H1 (cell line): Measurements from ENCODE around the gene CAMKK2. TPM values are rescaled to one million over a fixed set of nuclear protein-coding genes. Genes with fewer than 3 reads are reported as not detected.

ENCODE experiments used
- CTCF ChIA-PET: fragments of 300-600 bp; sonication (Branson Sonifier 250); formaldehyde crosslinking; loops from one replicate; lab custom pipeline; 2021; ENCODE audit not compliant: partially characterized antibody; lab: Charles Lee
- POLR2A ChIA-PET: fragments of 300-600 bp; sonication (Branson Sonifier 250); formaldehyde crosslinking; loops from one replicate; lab custom pipeline; 2021; ENCODE audit warnings: inconsistent platforms; ENCODE audit not compliant: partially characterized antibody; lab: Charles Lee
- DNase-seq, 2 experiments: peaks; one replicate each; pipeline versions ENCODE4 v3.0.0 to v3.0.0-alpha.2; 2010 to 2022; ENCODE audit warnings: low spot score in 2 of 2, low read depth in 1 of 2, mixed read lengths in 1 of 2
- FAIRE-seq: peaks from 2 replicates; lab custom pipeline; 2011; peaks lifted over from hg19 to GRCh38; lab: Jason Lieb, UNC
- H2AFZ ChIP-seq: 2 replicates; pipeline ENCODE4 v1.8.1; 2012; ENCODE audit warnings: low read length, inconsistent platforms
- H2AK5ac ChIP-seq: 2 replicates; pipeline ENCODE4 v1.6.1; 2013; ENCODE audit warnings: low read depth, low read length
- H2BK120ac ChIP-seq: replicated peaks from 2 replicates; pipeline ENCODE3; 2013; ENCODE audit warnings: low read depth, low read length, inconsistent platforms
- H2BK12ac ChIP-seq: 2 replicates; pipeline ENCODE4 v1.6.1; 2013; ENCODE audit warnings: low read depth, low read length
- H2BK15ac ChIP-seq: 2 replicates; pipeline ENCODE4 v1.6.1; 2013; ENCODE audit warnings: low read length
- H2BK20ac ChIP-seq: 2 replicates; pipeline ENCODE4 v1.6.1; 2013; ENCODE audit warnings: low read length
- H2BK5ac ChIP-seq: 2 replicates; pipeline ENCODE4 v1.6.1; 2013; ENCODE audit warnings: low read depth, low read length
- H3K14ac ChIP-seq: 2 replicates; pipeline ENCODE4 v1.6.1; 2013; ENCODE audit warnings: inconsistent platforms; ENCODE audit not compliant: insufficient read length
- H3K18ac ChIP-seq: 2 replicates; pipeline ENCODE4 v1.6.1; 2013; ENCODE audit warnings: low read length; ENCODE audit errors: extremely low read depth
- H3K23ac ChIP-seq: 2 replicates; pipeline ENCODE4 v1.6.1; 2013; ENCODE audit warnings: inconsistent platforms; ENCODE audit not compliant: insufficient read length
- H3K23me2 ChIP-seq: 2 replicates; pipeline ENCODE4 v1.6.1; 2013; ENCODE audit warnings: low read depth, low read length
- H3K27ac ChIP-seq: 2 replicates; pipeline ENCODE4 v1.6.1; 2011; ENCODE audit warnings: low read depth, low read length, inconsistent platforms
- H3K27me3 ChIP-seq, 4 experiments: replicated peaks in 1 of 4; 1 replicate in 1 of 4; 2 replicates in 3 of 4; pipeline versions ENCODE4 v1.6.1 to v1.8.1; 2011 to 2013; ENCODE audit warnings: low read length in 3 of 4, mild to moderate bottlenecking in 3 of 4, inconsistent platforms in 2 of 4, mixed read lengths in 2 of 4, moderate library complexity in 1 of 4; ENCODE audit not compliant: control insufficient read depth in 3 of 4, insufficient read depth in 3 of 4; ENCODE audit errors: extremely low read depth in 1 of 4
- H3K36me3 ChIP-seq, 4 experiments: 2 replicates each; pipeline versions ENCODE4 v1.6.1 to v1.8.1; 2011 to 2013; ENCODE audit warnings: mild to moderate bottlenecking in 4 of 4, low read length in 3 of 4, moderate library complexity in 2 of 4, control low read depth in 1 of 4, inconsistent platforms in 1 of 4; ENCODE audit not compliant: insufficient read depth in 4 of 4, control insufficient read depth in 2 of 4
- H3K4ac ChIP-seq: replicated peaks from 2 replicates; pipeline ENCODE3; 2013; ENCODE audit warnings: low read length, low read depth, mixed read lengths, inconsistent platforms; ENCODE audit not compliant: insufficient read length
- H3K4me1 ChIP-seq, 4 experiments: replicated peaks in 1 of 4; 1 replicate in 1 of 4; 2 replicates in 3 of 4; pipeline versions ENCODE4 v1.6.1 to v1.8.1; 2011 to 2013; ENCODE audit warnings: low read length in 3 of 4, inconsistent platforms in 2 of 4, mixed read lengths in 1 of 4; ENCODE audit not compliant: insufficient read depth in 4 of 4, control insufficient read depth in 3 of 4
- H3K4me2 ChIP-seq, 2 experiments: 2 replicates each; pipeline versions ENCODE4 v1.6.1 to v1.8.1; 2011 to 2013; ENCODE audit warnings: low read depth in 2 of 2, low read length in 2 of 2, control low read depth in 1 of 2, inconsistent platforms in 1 of 2, mild to moderate bottlenecking in 1 of 2; ENCODE audit not compliant: insufficient read depth in 1 of 2
- H3K4me3 ChIP-seq, 4 experiments: fragments of 200-600, 300-600 bp in 1 of 4; sonication (generic), shearing (Covaris generic), sonication (Bioruptor Twin) in 1 of 4; 2 replicates each; pipeline versions ENCODE4 v1.5.1 to v1.8.1; 2011 to 2016; ENCODE audit warnings: low read length in 4 of 4, low read depth in 3 of 4, control low read depth in 2 of 4, inconsistent platforms in 2 of 4, mild to moderate bottlenecking in 2 of 4, mixed read lengths in 1 of 4, moderate library complexity in 1 of 4; ENCODE audit not compliant: insufficient read depth in 2 of 4; ENCODE audit errors: extremely low read depth in 1 of 4
- H3K56ac ChIP-seq: replicated peaks from 2 replicates; pipeline ENCODE3; 2013; ENCODE audit warnings: low read depth, mild to moderate bottlenecking, mixed read lengths, low read length, inconsistent platforms; ENCODE audit not compliant: insufficient read length
- H3K79me1 ChIP-seq: 2 replicates; pipeline ENCODE4 v1.6.1; 2013; ENCODE audit warnings: low read depth, low read length, control low read depth
- H3K79me2 ChIP-seq, 2 experiments: 2 replicates each; pipeline versions ENCODE4 v1.6.1 to v1.8.1; 2012 to 2013; ENCODE audit warnings: low read length in 2 of 2, mild to moderate bottlenecking in 2 of 2, inconsistent platforms in 1 of 2; ENCODE audit not compliant: insufficient read depth in 2 of 2, control insufficient read depth in 1 of 2
- H3K9ac ChIP-seq, 4 experiments: replicated peaks in 1 of 4; 1 replicate in 1 of 4; 2 replicates in 3 of 4; pipeline versions ENCODE4 v1.6.1 to v1.8.1; 2011 to 2013; ENCODE audit warnings: low read depth in 3 of 4, low read length in 3 of 4, control low read depth in 2 of 4, mild to moderate bottlenecking in 2 of 4, moderate library complexity in 2 of 4, inconsistent platforms in 1 of 4; ENCODE audit errors: extremely low read depth in 1 of 4
- H3K9me3 ChIP-seq, 2 experiments: 2 replicates each; pipeline versions ENCODE4 v1.6.1 to v1.8.1; 2012 to 2013; ENCODE audit warnings: mild to moderate bottlenecking in 2 of 2, moderate library complexity in 2 of 2, control low read depth in 1 of 2, inconsistent platforms in 1 of 2, low read depth in 1 of 2, low read length in 1 of 2, mixed read lengths in 1 of 2; ENCODE audit not compliant: insufficient read depth in 2 of 2
- H4K20me1 ChIP-seq, 2 experiments: replicated peaks in 1 of 2; 2 replicates each; pipeline versions ENCODE3 to v1.8.1; 2011 to 2013; ENCODE audit warnings: inconsistent platforms in 2 of 2, low read length in 2 of 2, mild to moderate bottlenecking in 1 of 2; ENCODE audit not compliant: insufficient read depth in 2 of 2, control insufficient read depth in 1 of 2
- H4K5ac ChIP-seq: 2 replicates; pipeline ENCODE4 v1.6.1; 2013; ENCODE audit warnings: low read length, low read depth, mixed read lengths, inconsistent platforms; ENCODE audit not compliant: insufficient read length
- H4K8ac ChIP-seq: 2 replicates; pipeline ENCODE4 v1.8.0; 2013; ENCODE audit warnings: mild to moderate bottlenecking, moderate library complexity, low read length, inconsistent platforms; ENCODE audit not compliant: insufficient read depth; ENCODE audit errors: extremely low read depth
- H4K91ac ChIP-seq: replicated peaks from 2 replicates; pipeline ENCODE3; 2013; ENCODE audit warnings: low read length, mixed read lengths, inconsistent platforms; ENCODE audit not compliant: insufficient read length
- BACH1 ChIP-seq: IDR thresholded peaks from 2 replicates; pipeline ENCODE4 v1.6.1; 2012; ENCODE audit warnings: low read length, improper control_type of control experiment
- BCL11A ChIP-seq, 2 experiments: IDR thresholded peaks; one replicate each; pipeline ENCODE4 v1.6.1; 2011; ENCODE audit warnings: low read depth in 2 of 2, low read length in 2 of 2, mild to moderate bottlenecking in 2 of 2
- EGR1 ChIP-seq: IDR thresholded peaks from 2 replicates; pipeline ENCODE4 v1.6.1; 2011; ENCODE audit warnings: low read depth, low read length, borderline replicate concordance
- EP300 ChIP-seq, 2 experiments: IDR thresholded peaks; 1 replicate in 1 of 2; 2 replicates in 1 of 2; pipeline ENCODE4 v1.6.1; 2011 to 2012; ENCODE audit warnings: low read depth in 2 of 2, low read length in 2 of 2, mild to moderate bottlenecking in 2 of 2, borderline replicate concordance in 1 of 2, inconsistent platforms in 1 of 2, moderate library complexity in 1 of 2
- KDM1A ChIP-seq: fragments of 200-600, 300-600 bp; sonication (generic); IDR thresholded peaks from 2 replicates; pipeline ENCODE4 v1.7.1; 2016; ENCODE audit warnings: mild to moderate bottlenecking, low read length, borderline replicate concordance
- POU5F1 ChIP-seq: IDR thresholded peaks from 2 replicates; pipeline ENCODE4 v1.6.1; 2011; ENCODE audit warnings: low read depth, mild to moderate bottlenecking, low read length, moderate library complexity
- TAF1 ChIP-seq: IDR thresholded peaks from 2 replicates; pipeline ENCODE4 v1.6.1; 2011; ENCODE audit warnings: mild to moderate bottlenecking, low read depth, low read length
- WGBS, 2 experiments: shearing (Covaris generic) in 1 of 2; methylation state at CpG; one replicate each; pipeline versions ENCODE4 v1.1.6 to v1.1.7; 2013 to 2015; ENCODE audit warnings: low lambda C conversion rate in 2 of 2, mixed read lengths in 2 of 2, inconsistent platforms in 1 of 2, low coverage in 1 of 2, missing lambda C conversion rate in 1 of 2; ENCODE audit not compliant: insufficient replicate concordance in 2 of 2, insufficient coverage in 1 of 2, insufficient read length in 1 of 2; ENCODE audit errors: extremely low coverage in 1 of 2, missing lambda C conversion rate in 1 of 2; 5-methylcytosine and 5-hydroxymethylcytosine counted together
- polyA plus RNA-seq, 7 experiments: library from polyadenylated mRNA; depleted of rRNA in 3 of 7; stranded (reverse) in 5 of 7; unstranded in 2 of 7; fragments of >200 nt in 5 of 7; fragments of 200-250 nt in 2 of 7; gene quantifications; 1 replicate in 5 of 7; 2 replicates in 1 of 7; 4 replicates in 1 of 7; pipeline versions ENCODE4 v1.2.1 to v1.2.3, GENCODE V29; 2011 to 2013; ENCODE audit warnings: missing spikeins in 2 of 7, mixed read lengths in 2 of 7
- total RNA-seq: library from RNA; stranded (reverse); fragmentation: NEBNext Ultra II Directional; extraction: Animal tissue kit (Norgen Biotek cat#: 25700); gene quantifications from 2 replicates; pipeline ENCODE4 v1.2.1, GENCODE V29; 2021
- TF ChIP-seq, protein P1 (sequence below): IDR thresholded peaks from 2 replicates; pipeline ENCODE4 v1.6.1; 2012; ENCODE audit warnings: inconsistent platforms

CAMKK2 gene
- total and polyA plus RNA-seq, 2 of the 8 experiments (the other 6 are each of a cell fraction or from before 2014, with no cell fraction given) = 29.6 to 30.6 TPM

DNA sequence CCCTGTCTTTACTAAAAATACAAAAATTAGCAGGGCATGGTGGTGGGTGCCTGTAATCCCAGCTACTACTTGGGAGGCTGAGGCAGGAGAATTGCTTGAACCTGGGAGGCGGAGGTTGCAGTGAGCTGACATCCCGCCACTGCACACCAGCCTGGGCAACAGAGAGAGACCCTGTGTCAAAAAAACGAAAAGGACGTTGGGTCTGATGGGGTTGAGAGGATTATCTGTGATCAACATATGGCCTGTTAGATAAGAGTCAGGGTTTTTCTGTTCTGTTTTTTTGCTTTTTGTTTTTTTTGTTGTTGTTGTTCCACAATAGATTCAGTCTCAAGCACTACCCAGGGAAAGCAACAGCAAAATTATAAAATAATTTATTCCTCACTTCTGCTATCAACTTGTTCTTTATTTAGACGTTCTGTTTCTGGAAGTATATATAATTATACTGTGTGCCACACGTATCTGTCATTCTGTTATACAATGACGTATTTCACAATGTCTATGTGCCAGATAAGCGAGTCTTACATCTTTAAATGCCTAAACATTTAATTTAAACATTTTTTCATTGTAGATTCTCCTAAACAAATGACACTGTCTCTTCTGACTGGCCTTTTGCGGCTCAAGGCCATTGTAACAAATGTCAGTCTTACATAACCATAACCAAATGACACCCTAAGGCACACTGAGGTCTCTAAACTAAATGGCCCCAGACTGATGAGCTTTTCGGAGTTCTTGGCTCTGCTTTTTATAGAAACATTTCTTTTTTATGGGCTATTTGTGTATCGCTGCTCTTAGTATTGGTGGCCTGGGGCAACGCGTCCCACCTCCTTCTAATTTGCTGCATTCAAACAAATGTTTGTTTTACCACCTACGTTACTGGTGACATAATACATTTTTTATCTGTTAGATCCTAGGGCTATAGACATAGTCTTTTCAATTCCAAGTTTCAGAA is 93.8 kb downstream of the CAMKK2 start:
- Histone ChIP-seq H4K8ac (no peak overlapping the region), H2AFZ (no peak overlapping the region), H2BK15ac (no peak overlapping the region), H3K27me3 (no peaks in the 10 kb centered on the region), H3K4ac (no peak overlapping the region), H3K27ac (no peak overlapping the region), H4K91ac (no peak overlapping the region), H3K4me2 (no peak overlapping the region), H3K79me1 (no peaks in the 10 kb centered on the region), H3K23ac (no peak overlapping the region), H3K18ac (no peak overlapping the region), H3K56ac (no peak overlapping the region), H2BK120ac (no peak overlapping the region), H3K23me2 (no peaks in the 10 kb centered on the region), H3K14ac (no peak overlapping the region), H2BK5ac (no peak overlapping the region), H3K4me3 (no peak overlapping the region), H2BK20ac (no peak overlapping the region), H2BK12ac (no peak overlapping the region), H2AK5ac (no peak overlapping the region), H3K36me3 (no peaks in the 10 kb centered on the region), H3K9me3 (no peaks in the 10 kb centered on the region)
- DNase-seq (no peak), FAIRE-seq (no peak)
- WGBS, 2 experiments = 89% methylated on average over 14 of the region's 14 CpGs; no CpG with 5 or more reads in 1 of the 2 experiments
- CTCF ChIA-PET = interaction anchor here (0.5 to 1.6 kb wide), 5 partner anchors 9 to 838 kb away, joined by 3 read pairs; partner anchors contain the start of gene HNF1A
- no peak for TF ChIP-seq POU5F1
- no peak for TF ChIP-seq TAF1
- TF ChIP-seq EGR1 = no peak
- no peak for TF ChIP-seq EP300 (IDR thresholded peaks at IDR 0.05; ENCODE audit: borderline replicate concordance in 1 of 2, low read depth in 2 of 2, low read length in 2 of 2)
- TF ChIP-seq, protein P1, sequence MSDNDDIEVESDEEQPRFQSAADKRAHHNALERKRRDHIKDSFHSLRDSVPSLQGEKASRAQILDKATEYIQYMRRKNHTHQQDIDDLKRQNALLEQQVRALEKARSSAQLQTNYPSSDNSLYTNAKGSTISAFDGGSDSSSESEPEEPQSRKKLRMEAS = no peak
- TF ChIP-seq BACH1 = no peak
- no peak for TF ChIP-seq BCL11A (IDR thresholded peaks at IDR 0.05; ENCODE audit: low read depth in 2 of 2, low read length in 2 of 2)
- no peak for TF ChIP-seq KDM1A
- TF ChIP-seq, all 59 proteins: peak for 0
- Histone ChIP-seq H4K5ac (no peak overlapping the region), H3K4me1 (no peaks in the 10 kb centered on the region), H4K20me1 (no peaks in the 10 kb centered on the region), H3K9ac (no peak overlapping the region), H3K79me2 (no peaks in the 10 kb centered on the region)
- POLR2A ChIA-PET = no interaction called here
